GM10266 (cell line): ENCODE measurements around the gene GPR176.

Experiments
- DNase-seq: peaks from one replicate; pipeline ENCODE4 v3.0.0; 2012; ENCODE audit errors: extremely low spot score
- CTCF ChIP-seq: IDR thresholded peaks from 2 replicates; pipeline ENCODE4 v1.5.1; 2012; ENCODE audit warnings: mild to moderate bottlenecking, low read depth; ENCODE audit not compliant: control insufficient read depth, insufficient read depth; ENCODE audit errors: missing control alignments

The GPR176 gene

GRCh38 chr15:39922462-39923092 lies 2.5 kb upstream of the GPR176 start:
- no peak for DNase-seq

GRCh38 chr15:39921274-39921638 lies 1.2 kb upstream of the GPR176 start:
- TF ChIP-seq CTCF: no peak
- DNase-seq: no peak

More at GRCh38 chr15:39922462-39923092, 2.5 kb upstream of the GPR176 start:
- no peak for TF ChIP-seq CTCF

DNA sequence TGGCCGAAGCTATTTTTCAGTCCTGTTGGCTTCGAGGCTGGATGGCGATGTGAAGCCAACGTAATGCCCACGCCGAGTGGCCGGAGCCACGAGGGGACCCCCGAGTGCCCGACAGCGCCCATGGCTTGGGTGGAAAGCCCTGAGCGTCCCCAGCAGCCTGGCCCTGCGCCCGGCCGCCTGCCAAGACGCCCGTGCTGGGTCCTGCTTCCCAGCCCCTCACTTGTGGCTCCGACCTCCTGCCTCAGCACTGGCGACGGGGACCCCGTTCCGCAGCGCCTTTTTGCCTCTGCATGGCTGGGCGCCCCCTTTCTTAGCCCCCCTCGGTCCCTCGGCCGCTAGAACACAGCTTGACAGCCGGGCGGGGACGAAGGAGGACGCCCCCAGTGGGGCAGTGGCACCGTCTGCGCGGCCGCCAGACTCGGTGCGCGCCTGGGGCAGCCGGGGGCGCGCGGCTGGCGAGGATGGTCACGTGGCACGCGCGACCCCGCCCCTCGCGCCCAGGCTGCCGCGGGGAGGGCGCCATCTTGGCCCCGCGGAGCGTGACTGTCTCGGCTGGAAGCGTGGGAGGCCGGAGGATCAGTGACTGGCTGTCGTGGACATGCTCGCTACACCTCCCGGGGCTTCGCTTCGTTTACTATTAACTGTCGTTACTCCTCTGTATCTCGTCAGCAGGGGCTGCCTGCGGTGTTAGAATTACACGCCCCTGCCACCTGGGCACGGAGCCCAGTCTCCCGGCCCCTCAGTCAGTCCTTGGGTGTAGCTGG lies 626 bp upstream of the GPR176 start:
- TF ChIP-seq CTCF: no peak
- peak; percentile 91 for DNase-seq

DNA sequence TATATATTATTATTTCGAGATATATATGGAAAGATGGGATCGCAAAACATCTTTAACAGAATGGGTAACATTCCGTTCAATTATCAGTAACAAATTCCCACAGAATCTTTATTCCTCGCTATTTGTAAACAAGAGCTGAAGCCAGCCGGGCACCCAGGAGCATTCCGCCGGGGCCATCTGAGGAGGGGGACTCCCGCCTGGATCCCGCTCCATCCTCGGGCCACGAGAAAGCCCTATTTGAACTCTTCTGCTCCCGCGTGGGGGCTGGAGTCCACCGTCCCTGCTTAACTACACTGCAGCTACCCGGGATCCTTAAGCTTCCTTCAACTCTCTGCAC lies 687 bp downstream of the GPR176 start:
- no peak for DNase-seq
- no peak for TF ChIP-seq CTCF

GRCh38 chr15:39918688-39919385 lies 1.2 kb downstream of the GPR176 start:
- TF ChIP-seq CTCF: no peak
- no peak for DNase-seq

DNA sequence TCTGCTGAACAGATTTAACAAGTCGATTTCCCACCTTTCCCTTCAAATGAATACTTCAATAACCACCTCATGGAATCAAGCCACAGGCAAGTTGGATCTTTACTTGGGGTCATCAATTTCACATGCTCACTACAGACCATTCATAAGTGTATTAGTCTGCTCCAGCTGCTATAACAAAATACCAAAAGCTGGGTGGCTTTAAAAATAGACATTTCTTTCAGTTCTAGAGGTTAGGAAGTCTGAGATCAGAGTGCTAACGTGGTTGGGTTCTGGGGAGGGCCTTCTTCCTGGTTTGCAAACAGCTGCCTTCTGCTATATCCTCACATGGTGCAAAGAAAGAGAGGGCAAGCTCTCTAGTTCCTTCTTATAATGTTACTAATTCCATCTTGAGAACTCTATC lies 5.1 kb downstream of the GPR176 start:
- DNase-seq: no peak
- no peak for TF ChIP-seq CTCF

GRCh38 chr15:39909007-39909406 lies 11.1 kb downstream of the GPR176 start:
- DNase-seq: no peak
- TF ChIP-seq CTCF: no peak
